ENCODE measurements around the gene METTL3. TPM values are rescaled to one million over a fixed set of nuclear protein-coding genes. Genes with fewer than 3 reads are reported as not detected.
A peak's percentile ranks its signal among the peaks of the same experiment; 100 is the strongest.

Gene METTL3
- total RNA-seq, 6 experiments from 2014 or later, result 28.8 to 37.5 (median 30.3) TPM

- no peak for DNase-seq
- no peak for TF ChIP-seq CTCF (IDR thresholded peaks at IDR 0.05)
- Mint-ChIP-seq H3K4me3 (no peak overlapping the region), H3K4me1 (ENCODE audit: low read depth) (no peaks in the 10 kb centered on the region), H3K9me3 (no peaks in the 10 kb centered on the region), H3K27ac (no peak overlapping the region), H3K27me3 (ENCODE audit: insufficient read depth) (peaks cover 21% of the 10 kb centered on the region), H3K36me3 (ENCODE audit: low read depth) (no peaks in the 10 kb centered on the region; the same call in 1 of the 2 replicates)
Observed at GRCh38 chr14:21529515-21529914, 18.4 kb upstream of the METTL3 start.

- Mint-ChIP-seq H3K4me3 (no peak overlapping the region), H3K4me1 (ENCODE audit: low read depth) (no peaks in the 10 kb centered on the region), H3K36me3 (ENCODE audit: low read depth) (no peaks in the 10 kb centered on the region; the same call in 1 of the 2 replicates), H3K27ac (no peak overlapping the region), H3K27me3 (ENCODE audit: insufficient read depth) (peaks cover 19% of the 10 kb centered on the region), H3K9me3 (no peaks in the 10 kb centered on the region)
- DNase-seq, result no peak
- TF ChIP-seq CTCF (IDR thresholded peaks at IDR 0.05), result no peak
Observed at GRCh38 chr14:21528381-21529348, 17.5 kb upstream of the METTL3 start.

- no peak for DNase-seq
- Mint-ChIP-seq H3K9me3 (no peaks in the 10 kb centered on the region), H3K4me3 (no peak overlapping the region), H3K36me3 (ENCODE audit: low read depth) (no peaks in the 10 kb centered on the region; the same call in 1 of the 2 replicates), H3K4me1 (ENCODE audit: low read depth) (no peaks in the 10 kb centered on the region), H3K27me3 (ENCODE audit: insufficient read depth) (peaks cover 24% of the 10 kb centered on the region), H3K27ac (no peak overlapping the region)
- TF ChIP-seq CTCF (IDR thresholded peaks at IDR 0.05), result no peak
Observed at GRCh38 chr14:21527318-21527679, 16.2 kb upstream of the METTL3 start.

GRCh38 chr14:21526672-21527317 lies 15.7 kb upstream of the METTL3 start:
- peaks cover 20% of the 10 kb centered on the region for H3K27me3 Mint-ChIP-seq (ENCODE audit: insufficient read depth)
- no peaks in the 10 kb centered on the region; the same call in 1 of the 2 replicates for H3K36me3 Mint-ChIP-seq (ENCODE audit: low read depth)
- H3K4me1 Mint-ChIP-seq (ENCODE audit: low read depth), result no peaks in the 10 kb centered on the region
- TF ChIP-seq CTCF (IDR thresholded peaks at IDR 0.05), result no peak
- H3K9me3 Mint-ChIP-seq, result no peaks in the 10 kb centered on the region
- H3K4me3 Mint-ChIP-seq, result peak overlapping the region; percentile 60
- H3K27ac Mint-ChIP-seq, result no peak overlapping the region
- no peak for DNase-seq

GRCh38 chr14:21525962-21526671 lies 15.0 kb upstream of the METTL3 start, which contains the start of gene SALL2:
Gene SALL2 (minus strand): TSS chr14:21526346. CDS start chr14:21526127, 219 bp downstream.
- peaks cover 17% of the 10 kb centered on the region for H3K27me3 Mint-ChIP-seq (ENCODE audit: insufficient read depth)
- H3K27ac Mint-ChIP-seq, result no peak within 1 kb of the TSS
- no peaks in the 10 kb centered on the region for H3K9me3 Mint-ChIP-seq
- H3K36me3 Mint-ChIP-seq (ENCODE audit: low read depth), result no peaks in the 10 kb centered on the region; the same call in 1 of the 2 replicates
- no peak for DNase-seq
- no peak for TF ChIP-seq CTCF (IDR thresholded peaks at IDR 0.05)
- 0 out of 2 replicates have a peak, but pooled peaks cover 2% of the 10 kb centered on the region for H3K4me1 Mint-ChIP-seq (ENCODE audit: low read depth)
- H3K4me3 Mint-ChIP-seq, result peak within 1 kb of the TSS; percentile 76

All from HFFc6 (cell line).